Dermis microvascular lymphatic vessel endothelial cell (primary cell): ENCODE measurements around the gene ZMYND8. TPM values are rescaled to one million over a fixed set of nuclear protein-coding genes. Genes with fewer than 3 reads are reported as not detected.
A peak's percentile ranks its signal among the peaks of the same experiment; 100 is the strongest.

ENCODE experiments used
- DNase-seq, 2 donors: peaks; one replicate each; pipeline versions ENCODE4 v3.0.0 to v3.0.0-alpha.2; 2010; ENCODE audit warnings: low read depth in 2 of 2
- total RNA-seq: library from RNA; depleted of rRNA; stranded (reverse); fragments of >200 nt; gene quantifications from 2 replicates; pipeline ENCODE4 v1.2.1, GENCODE V29; 2014

ZMYND8 gene
- total RNA-seq, 1 donor from 2014 or later: 24.9 TPM

- peak in 1 of 2 donors; percentile 60 for DNase-seq
Observed at GRCh38 chr20:47353692-47354463, 2.6 kb downstream of the ZMYND8 start.

DNA sequence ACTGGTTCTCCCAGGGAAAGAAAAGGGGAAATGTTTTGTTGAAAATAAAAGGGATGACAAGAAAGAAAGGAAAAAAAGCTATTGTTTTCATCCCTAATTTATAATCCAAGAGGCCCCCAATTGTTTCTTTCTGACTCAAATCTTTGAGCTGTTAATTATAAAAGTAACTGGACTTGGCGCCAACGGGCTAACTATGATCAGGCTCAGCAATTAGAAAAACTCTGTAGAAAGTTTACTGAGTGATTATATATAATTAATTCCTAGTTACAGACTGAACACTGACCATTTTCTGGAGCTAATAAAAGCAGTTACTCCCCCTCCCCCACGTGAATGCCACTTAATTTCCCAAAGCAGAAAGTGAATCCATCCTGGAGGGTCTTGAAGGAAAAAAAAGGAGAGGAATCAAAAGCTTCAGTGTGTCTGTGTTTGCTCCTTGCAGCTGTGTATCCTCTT lies 3.2 kb downstream of the ZMYND8 start:
- no peak for DNase-seq

DNA sequence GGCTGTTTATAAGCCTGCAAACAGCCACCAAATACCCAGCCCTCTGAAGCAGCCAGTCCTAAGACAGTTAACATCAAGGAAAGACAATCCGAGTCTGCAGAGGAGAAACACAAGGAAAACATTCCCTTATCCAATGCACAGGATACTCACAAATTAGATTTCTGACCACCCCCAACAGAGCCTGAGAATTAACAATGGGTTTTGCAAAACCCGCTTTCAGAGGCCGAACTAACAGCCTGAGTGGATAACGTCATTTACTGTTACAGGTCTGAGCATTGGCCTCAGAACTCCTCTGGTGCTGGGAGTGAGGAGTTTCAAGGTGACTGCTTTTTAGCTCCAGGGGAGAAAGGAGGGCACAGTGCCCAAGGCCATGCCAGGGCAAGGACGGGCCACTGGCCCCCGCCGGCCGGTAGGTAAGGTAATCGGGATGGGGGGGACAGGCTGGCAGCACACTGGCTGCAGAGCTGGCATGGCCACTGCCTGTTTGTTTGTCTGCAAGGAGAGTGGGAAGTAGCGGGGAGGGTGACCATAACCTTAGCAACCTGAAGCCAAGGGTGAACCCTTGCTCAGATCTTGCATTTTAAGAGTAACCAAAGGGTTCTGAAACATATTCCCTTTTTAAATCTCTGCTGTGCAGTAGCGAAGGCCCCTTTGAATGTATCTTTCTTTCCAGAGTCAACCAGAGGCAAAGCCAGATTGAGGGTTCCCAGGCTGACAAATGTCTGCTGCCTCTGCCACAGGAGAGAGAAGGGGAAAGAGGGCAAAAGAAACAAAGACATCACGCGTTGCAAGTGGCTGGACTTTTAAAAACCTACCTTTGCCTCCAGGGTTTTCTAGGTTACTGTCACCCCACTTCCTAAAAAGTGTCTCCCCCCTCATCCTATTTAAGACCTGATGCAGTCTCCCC lies 3.9 kb downstream of the ZMYND8 start:
- peak in 1 of 2 donors; percentile 59 for DNase-seq

GRCh38 chr20:47351643-47352331 lies 4.7 kb downstream of the ZMYND8 start:
- DNase-seq: no peak

- no peak for DNase-seq
Observed at GRCh38 chr20:47350691-47351545, 5.6 kb downstream of the ZMYND8 start.

GRCh38 chr20:47350181-47350550 lies 6.3 kb downstream of the ZMYND8 start:
- no peak for DNase-seq

- DNase-seq: no peak
Observed at GRCh38 chr20:47349365-47350180, 6.9 kb downstream of the ZMYND8 start.

- peak in 1 of 2 donors; percentile 63 for DNase-seq
Observed at GRCh38 chr20:47348539-47349142, 7.9 kb downstream of the ZMYND8 start.

GRCh38 chr20:47347661-47348435 lies 8.7 kb downstream of the ZMYND8 start:
- DNase-seq: no peak

- no peak for DNase-seq
Observed at GRCh38 chr20:47346172-47346571, 10.3 kb downstream of the ZMYND8 start.

- no peak for DNase-seq
Observed at GRCh38 chr20:47345214-47345613, 11.3 kb downstream of the ZMYND8 start.

DNA sequence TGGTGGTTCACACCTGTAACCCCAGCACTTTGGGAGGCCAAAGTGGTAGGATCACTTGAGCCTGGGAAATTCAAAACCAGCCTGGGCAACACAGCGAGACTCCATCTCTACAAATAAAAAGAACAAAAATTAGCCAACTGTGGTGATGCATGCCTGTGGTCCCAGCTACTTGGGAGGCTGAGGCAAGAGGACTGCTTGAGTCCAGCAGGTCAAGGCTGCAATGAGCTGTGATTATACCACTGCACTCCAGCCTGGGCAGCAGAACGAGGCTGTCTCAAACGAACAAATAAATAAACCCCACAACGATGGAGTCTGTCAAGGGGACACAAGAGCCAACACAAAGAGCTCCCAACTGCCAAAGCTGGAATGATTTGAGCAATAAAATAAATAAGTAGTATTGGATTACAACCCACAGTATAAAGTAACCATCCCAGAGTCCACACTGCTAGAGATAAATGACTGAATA lies 13.5 kb downstream of the ZMYND8 start:
- no peak for DNase-seq

GRCh38 chr20:47338131-47338628 lies 18.3 kb downstream of the ZMYND8 start:
- no peak for DNase-seq

DNA sequence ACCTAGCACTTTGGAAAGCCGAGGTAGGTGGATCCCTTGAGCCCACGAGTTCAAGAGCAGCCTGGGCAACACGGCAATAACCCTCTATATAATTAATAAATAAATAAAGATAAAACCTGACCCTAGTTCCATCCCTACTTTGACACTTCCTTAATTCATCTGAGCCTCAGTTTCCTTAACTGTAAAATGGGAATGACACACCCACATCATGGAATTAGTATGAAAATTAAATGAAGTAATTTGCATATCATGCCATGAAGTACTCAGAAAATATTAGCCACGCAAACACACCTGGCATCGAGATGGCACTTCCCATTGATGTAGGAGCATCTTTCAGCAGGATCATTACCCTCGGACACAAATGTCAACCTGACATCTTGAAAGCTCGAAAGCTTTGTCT lies 19.1 kb downstream of the ZMYND8 start:
- DNase-seq: no peak

DNA sequence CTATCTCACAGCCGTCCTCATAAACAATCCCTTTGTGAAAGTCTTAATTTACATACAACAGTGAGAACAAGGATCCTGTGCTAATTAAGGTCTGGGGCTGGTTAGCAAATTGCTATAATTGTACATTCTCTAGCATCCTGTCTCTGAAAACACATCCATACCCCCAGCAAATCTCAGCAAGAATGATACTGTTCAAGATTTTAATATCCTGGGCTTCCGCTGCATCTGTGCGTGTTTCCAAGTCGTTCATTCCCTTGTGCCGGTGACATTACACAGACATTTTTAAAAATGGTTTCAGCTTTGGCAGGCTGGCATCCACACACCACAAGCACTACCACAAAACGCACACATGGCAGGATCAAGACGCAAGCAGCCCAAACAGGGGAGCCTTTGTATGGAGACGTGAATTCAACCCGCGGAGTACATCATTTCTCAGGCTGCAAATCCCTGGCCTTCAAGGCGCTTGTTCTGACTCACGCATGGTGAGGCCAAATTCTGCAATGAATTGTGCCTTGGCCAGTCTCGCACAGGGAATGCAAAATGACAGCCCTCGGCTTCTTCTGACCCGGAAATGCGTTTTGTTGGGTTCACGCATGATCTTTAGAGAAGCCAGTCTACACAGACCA lies 20.3 kb downstream of the ZMYND8 start:
- no peak for DNase-seq

DNA sequence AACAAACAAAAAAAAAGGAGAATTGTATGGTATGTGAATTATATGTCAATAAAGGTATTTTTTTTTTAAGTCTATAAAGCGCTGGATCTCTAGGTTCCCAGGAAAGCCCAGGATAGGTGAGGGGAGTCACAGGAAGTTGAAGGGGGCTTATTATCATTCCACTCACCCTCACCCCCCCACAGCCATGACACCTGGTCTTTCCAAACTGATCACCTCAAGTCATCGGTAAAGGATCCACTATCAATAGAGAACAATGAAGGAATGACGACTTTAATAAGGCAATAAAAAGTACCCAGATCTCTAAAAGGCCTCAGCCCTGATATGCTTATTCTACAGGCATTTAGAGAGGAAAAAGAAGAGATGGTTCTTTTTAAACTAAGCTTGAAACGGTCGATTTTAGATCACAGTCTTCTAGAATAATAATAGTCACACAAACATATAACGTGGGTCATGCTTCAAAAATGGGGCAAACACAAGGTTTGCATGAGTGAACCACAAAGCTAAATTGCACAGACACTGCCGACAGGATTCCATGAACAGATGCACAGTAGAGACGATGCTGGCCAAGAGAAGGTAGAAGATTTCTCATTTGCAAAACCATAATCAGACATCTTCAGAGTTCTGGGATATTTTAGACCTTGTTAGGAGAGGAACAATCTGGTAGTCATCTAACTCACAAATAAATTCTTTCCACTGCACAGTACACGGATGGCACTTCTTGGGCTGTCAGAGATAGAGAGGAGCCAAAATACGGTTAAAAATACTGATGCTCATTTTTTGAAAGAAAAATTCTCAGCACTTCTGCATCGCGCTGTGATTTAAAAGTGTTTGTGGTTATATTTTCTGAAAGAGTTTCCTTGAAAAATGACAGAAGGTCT lies 21.0 kb downstream of the ZMYND8 start:
- no peak for DNase-seq

GRCh38 chr20:47334022-47334551 lies 22.4 kb downstream of the ZMYND8 start:
- DNase-seq: peak; percentile 87 to 98
